Mucosa of descending colon (tissue), 3 donors: ENCODE measurements around the gene TMEM187. TPM values are rescaled to one million over a fixed set of nuclear protein-coding genes. Genes with fewer than 3 reads are reported as not detected.

Source experiments
- ATAC-seq: fragments of 200-7000 bp; cut with Tn5 transposase; one replicate; pipeline ENCODE4 v1.9.1; 2020; ENCODE audit warnings: mild to moderate bottlenecking, moderate library complexity
- DNase-seq, 3 donors: peaks; one replicate each; pipeline ENCODE4 v3.0.0-alpha.2; 2020
- H3K36me3 ChIP-seq: fragments of 200-600 bp; one replicate; pipeline ENCODE4 v1.8.0; 2021; ENCODE audit warnings: low read depth, mild to moderate bottlenecking
- H3K4me1 ChIP-seq: fragments of 200-600 bp; one replicate; pipeline ENCODE4 v1.8.0; 2021; ENCODE audit warnings: low read depth, mild to moderate bottlenecking
- H3K4me3 ChIP-seq: fragments of 200-600 bp; one replicate; pipeline ENCODE4 v1.8.0; 2021; ENCODE audit warnings: mild to moderate bottlenecking
- H3K9me3 ChIP-seq: fragments of 200-600 bp; one replicate; pipeline ENCODE4 v1.8.0; 2021; ENCODE audit warnings: mild to moderate bottlenecking
- CTCF ChIP-seq: fragments of 200-600 bp; IDR thresholded peaks from one replicate; pipeline ENCODE4 v1.8.0; 2022; ENCODE audit warnings: antibody characterized with exemption, mild to moderate bottlenecking
- intact Hi-C, 2 donors: fragments of 100-400 bp; cut with DNase I in 1 of 2; cut with micrococcal nuclease in 1 of 2; formaldehyde crosslinking; loops; one replicate each; pipeline versions ENCODE4 v1.11.0 to v1.11.1; 2022; cut with DNase I, micrococcal nuclease
- total RNA-seq, 3 donors: library from RNA; stranded (reverse); fragmentation: NEBNext Ultra II Directional in 2 of 3; extraction: Animal tissue kit (Norgen Biotek cat#: 25700) in 2 of 3; gene quantifications; one replicate each; pipeline versions ENCODE4 v1.2.1 to v1.2.4, GENCODE V29; 2021 to 2023
- donor health status: DM: no; HTN: no; CAD: no; lungs with moderate emphysema.
- donor health status: DM: no; HTN: no; CAD: no.
- donor health status: DM: no; HTN: yes; CAD: no.

The TMEM187 gene
- total RNA-seq, 3 donors from 2014 or later = 4.8 to 7.9 (median 7.8) TPM

- H3K4me1 ChIP-seq = peaks cover 3% of the 10 kb centered on the region
- DNase-seq = peak in 1 of 3 donors; percentile 35
- intact Hi-C loops = no loop called here
- no peak overlapping the region for H3K4me3 ChIP-seq
- no peak for TF ChIP-seq CTCF
- no peaks in the 10 kb centered on the region for H3K36me3 ChIP-seq
- H3K9me3 ChIP-seq = no peaks in the 10 kb centered on the region
- no peak for ATAC-seq
Observed at GRCh38 chrX:154025230-154025629, 52.7 kb downstream of the TMEM187 start.

GRCh38 chrX:154026136-154027021 is 53.8 kb downstream of the TMEM187 start:
- DNase-seq (peak in 1 of 3 donors; percentile 29), ATAC-seq (no peak)
- peaks cover 3% of the 10 kb centered on the region for H3K4me1 ChIP-seq
- no peak for TF ChIP-seq CTCF
- no peaks in the 10 kb centered on the region for H3K36me3 ChIP-seq
- no peaks in the 10 kb centered on the region for H3K9me3 ChIP-seq
- H3K4me3 ChIP-seq = no peak overlapping the region
- intact Hi-C loops = no loop called here

GRCh38 chrX:154027022-154027402 is 54.5 kb downstream of the TMEM187 start:
- TF ChIP-seq CTCF = no peak
- DNase-seq = no peak
- H3K36me3 ChIP-seq = no peaks in the 10 kb centered on the region
- H3K4me1 ChIP-seq = peaks cover 3% of the 10 kb centered on the region
- no peak overlapping the region for H3K4me3 ChIP-seq
- intact Hi-C loops = no loop called here
- H3K9me3 ChIP-seq = no peaks in the 10 kb centered on the region
- ATAC-seq = no peak

- Histone ChIP-seq H3K4me1 (peaks cover 3% of the 10 kb centered on the region), H3K4me3 (no peak overlapping the region), H3K9me3 (no peaks in the 10 kb centered on the region), H3K36me3 (no peaks in the 10 kb centered on the region)
- DNase-seq (no peak), ATAC-seq (no peak)
- TF ChIP-seq CTCF = no peak
- intact Hi-C loops = no loop called here
Observed at GRCh38 chrX:154027986-154028385, 55.4 kb downstream of the TMEM187 start.

GRCh38 chrX:154028502-154029184 is 56.1 kb downstream of the TMEM187 start:
- Histone ChIP-seq H3K4me1 (peaks cover 3% of the 10 kb centered on the region), H3K9me3 (no peaks in the 10 kb centered on the region), H3K4me3 (no peak overlapping the region), H3K36me3 (no peaks in the 10 kb centered on the region)
- ATAC-seq = peak; percentile 90
- no peak for TF ChIP-seq CTCF
- DNase-seq = peak in 2 of 3 donors; percentile 55 to 64
- intact Hi-C loops = no loop called here
